ENCODE data around the gene OR5H15.

- TF ChIP-seq JUN (IDR thresholded peaks at IDR 0.05) (no peak), USF2 (IDR thresholded peaks at IDR 0.05) (no peak)
Measured at GRCh38 chr3:98188545-98188944, 22.0 kb downstream of the OR5H15 start.
